Measurements from ENCODE around the gene TRAF6.

DNA sequence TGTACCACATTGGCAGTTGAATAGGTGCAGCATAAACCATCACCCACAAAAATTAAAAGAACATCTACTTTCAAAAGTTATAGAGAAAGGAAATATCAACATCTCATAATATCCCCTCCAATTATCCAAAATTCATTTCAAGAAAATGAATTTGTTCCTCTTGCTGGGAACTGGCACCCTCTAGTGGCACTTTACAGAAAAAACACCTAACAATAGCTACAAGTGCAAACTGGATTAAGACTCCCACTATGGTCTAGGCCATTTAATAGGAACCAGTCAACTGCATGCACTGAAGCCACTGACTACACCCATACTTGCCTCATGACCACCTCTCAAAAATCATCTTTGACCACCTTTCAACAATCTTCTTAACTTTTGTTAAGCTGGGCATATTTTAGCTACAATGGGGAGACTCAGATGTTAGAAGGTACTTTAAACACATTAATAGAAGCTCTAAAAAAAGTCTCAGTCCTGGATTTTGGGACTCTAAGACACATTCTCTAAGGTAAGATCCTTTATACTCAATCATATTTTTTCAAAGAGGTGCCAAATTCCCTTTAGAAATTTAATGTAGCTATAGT lies 17.3 kb downstream of the TRAF6 start:
- TF ChIP-seq, protein P1, sequence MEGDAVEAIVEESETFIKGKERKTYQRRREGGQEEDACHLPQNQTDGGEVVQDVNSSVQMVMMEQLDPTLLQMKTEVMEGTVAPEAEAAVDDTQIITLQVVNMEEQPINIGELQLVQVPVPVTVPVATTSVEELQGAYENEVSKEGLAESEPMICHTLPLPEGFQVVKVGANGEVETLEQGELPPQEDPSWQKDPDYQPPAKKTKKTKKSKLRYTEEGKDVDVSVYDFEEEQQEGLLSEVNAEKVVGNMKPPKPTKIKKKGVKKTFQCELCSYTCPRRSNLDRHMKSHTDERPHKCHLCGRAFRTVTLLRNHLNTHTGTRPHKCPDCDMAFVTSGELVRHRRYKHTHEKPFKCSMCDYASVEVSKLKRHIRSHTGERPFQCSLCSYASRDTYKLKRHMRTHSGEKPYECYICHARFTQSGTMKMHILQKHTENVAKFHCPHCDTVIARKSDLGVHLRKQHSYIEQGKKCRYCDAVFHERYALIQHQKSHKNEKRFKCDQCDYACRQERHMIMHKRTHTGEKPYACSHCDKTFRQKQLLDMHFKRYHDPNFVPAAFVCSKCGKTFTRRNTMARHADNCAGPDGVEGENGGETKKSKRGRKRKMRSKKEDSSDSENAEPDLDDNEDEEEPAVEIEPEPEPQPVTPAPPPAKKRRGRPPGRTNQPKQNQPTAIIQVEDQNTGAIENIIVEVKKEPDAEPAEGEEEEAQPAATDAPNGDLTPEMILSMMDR (IDR thresholded peaks at IDR 0.05): peak; percentile 54 to 73 (median 64)
- no peak for TF ChIP-seq POLR2A (IDR thresholded peaks at IDR 0.05)

Data from body of pancreas (tissue), 4 donors.